Measurements from ENCODE around the gene GNAL.

The GNAL gene

DNA sequence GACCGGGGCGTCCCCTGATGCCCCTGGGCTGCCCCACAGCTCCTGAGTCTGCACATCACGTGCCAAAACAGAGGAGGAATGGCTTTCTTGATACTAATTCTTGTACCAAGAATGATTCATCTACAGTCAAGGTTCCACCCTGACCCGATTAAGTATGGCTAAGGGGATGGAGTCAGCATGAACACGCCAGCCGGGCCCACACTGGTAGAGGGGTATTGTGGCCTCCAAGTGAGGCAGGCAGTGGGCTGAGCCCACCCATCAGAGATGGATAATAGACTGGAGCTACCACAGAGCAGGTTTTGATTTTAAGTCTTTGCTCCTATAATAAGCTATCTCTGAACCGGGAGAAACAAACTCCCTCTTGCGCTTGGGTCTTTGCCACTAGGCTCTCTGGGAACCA lies 17.9 kb upstream of the GNAL start (continued):
- TF ChIP-seq ZNF155 (tag by site-specific recombination; IDR thresholded peaks at IDR 0.05) (no peak), GFI1B (tag by site-specific recombination; IDR thresholded peaks at IDR 0.05) (no peak), ZNF114 (tag by site-specific recombination; IDR thresholded peaks at IDR 0.05) (no peak)

GRCh38 chr18:11672198-11672597 lies 16.9 kb upstream of the GNAL start:
- POLR2A ChIA-PET: no interaction called here
- H3K27ac ChIP-seq (ENCODE audit: extremely low read depth, low read depth, low read length): no peak overlapping the region
- no peaks in the 10 kb centered on the region for H3K36me3 ChIP-seq (ENCODE audit: control insufficient read depth in 2 of 2, insufficient read depth in 1 of 2, low read length in 2 of 2)
- CTCF ChIA-PET: interaction anchor here (0.7 kb wide), 1 partner anchor 92 kb away, joined by 3 read pairs; no protein-coding TSS in a partner anchor
- no peaks in the 10 kb centered on the region; the same call in 1 of the 2 replicates for H3K4me1 ChIP-seq (ENCODE audit: control insufficient read depth, insufficient read depth, low read length)
- H3K4me3 ChIP-seq (ENCODE audit: low read depth, low read length): no peak overlapping the region
- H3K9me3 ChIP-seq (ENCODE audit: control insufficient read depth, insufficient read depth, low read depth, low read length): no peaks in the 10 kb centered on the region
- TF ChIP-seq BCL11B (tag by site-specific recombination; IDR thresholded peaks at IDR 0.05; ENCODE audit: low read depth) (no peak), ZNF23 (tag by site-specific recombination; IDR thresholded peaks at IDR 0.05; ENCODE audit: borderline replicate concordance) (no peak), ZBTB21 (tag by site-specific recombination; IDR thresholded peaks at IDR 0.05) (no peak), ZNF561 (tag by site-specific recombination; IDR thresholded peaks at IDR 0.05; ENCODE audit: borderline replicate concordance) (no peak), ZNF423 (tag by site-specific recombination; IDR thresholded peaks at IDR 0.05) (no peak), ZBTB44 (tag by site-specific recombination; IDR thresholded peaks at IDR 0.05) (no peak), ZNF350 (tag by site-specific recombination; IDR thresholded peaks at IDR 0.05) (no peak), ZNF16 (tag by site-specific recombination; IDR thresholded peaks at IDR 0.05; ENCODE audit: low read depth) (no peak), ZNF302 (tag by site-specific recombination; IDR thresholded peaks at IDR 0.05; ENCODE audit: low read depth) (no peak), ZNF221 (tag by site-specific recombination; IDR thresholded peaks at IDR 0.05; ENCODE audit: borderline replicate concordance) (no peak), PRDM6 (tag by site-specific recombination; IDR thresholded peaks at IDR 0.05) (no peak), ZNF341 (tag by site-specific recombination; IDR thresholded peaks at IDR 0.05; ENCODE audit: low read depth) (no peak), PRDM1 (tag by site-specific recombination; IDR thresholded peaks at IDR 0.05) (no peak)
- TF ChIP-seq, protein P1, sequence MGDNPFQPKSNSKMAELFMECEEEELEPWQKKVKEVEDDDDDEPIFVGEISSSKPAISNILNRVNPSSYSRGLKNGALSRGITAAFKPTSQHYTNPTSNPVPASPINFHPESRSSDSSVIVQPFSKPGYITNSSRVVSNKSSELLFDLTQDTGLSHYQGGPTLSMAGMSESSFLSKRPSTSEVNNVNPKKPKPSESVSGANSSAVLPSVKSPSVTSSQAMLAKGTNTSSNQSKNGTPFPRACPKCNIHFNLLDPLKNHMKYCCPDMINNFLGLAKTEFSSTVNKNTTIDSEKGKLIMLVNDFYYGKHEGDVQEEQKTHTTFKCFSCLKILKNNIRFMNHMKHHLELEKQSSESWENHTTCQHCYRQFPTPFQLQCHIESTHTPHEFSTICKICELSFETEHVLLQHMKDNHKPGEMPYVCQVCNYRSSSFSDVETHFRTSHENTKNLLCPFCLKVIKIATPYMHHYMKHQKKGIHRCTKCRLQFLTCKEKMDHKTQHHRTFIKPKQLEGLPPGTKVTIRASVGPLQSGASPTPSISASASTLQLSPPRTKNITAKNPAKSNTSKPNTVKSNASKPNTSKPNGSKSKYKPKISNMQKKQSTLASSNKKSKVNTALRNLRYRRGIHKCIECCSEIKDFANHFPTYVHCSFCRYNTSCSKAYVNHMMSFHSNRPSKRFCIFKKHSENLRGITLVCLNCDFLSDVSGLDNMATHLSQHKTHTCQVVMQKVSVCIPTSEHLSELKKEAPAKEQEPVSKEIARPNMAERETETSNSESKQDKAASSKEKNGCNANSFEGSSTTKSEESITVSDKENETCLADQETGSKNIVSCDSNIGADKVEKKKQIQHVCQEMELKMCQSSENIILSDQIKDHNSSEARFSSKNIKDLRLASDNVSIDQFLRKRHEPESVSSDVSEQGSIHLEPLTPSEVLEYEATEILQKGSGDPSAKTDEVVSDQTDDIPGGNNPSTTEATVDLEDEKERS (tag by site-specific recombination; IDR thresholded peaks at IDR 0.05): no peak

DNA sequence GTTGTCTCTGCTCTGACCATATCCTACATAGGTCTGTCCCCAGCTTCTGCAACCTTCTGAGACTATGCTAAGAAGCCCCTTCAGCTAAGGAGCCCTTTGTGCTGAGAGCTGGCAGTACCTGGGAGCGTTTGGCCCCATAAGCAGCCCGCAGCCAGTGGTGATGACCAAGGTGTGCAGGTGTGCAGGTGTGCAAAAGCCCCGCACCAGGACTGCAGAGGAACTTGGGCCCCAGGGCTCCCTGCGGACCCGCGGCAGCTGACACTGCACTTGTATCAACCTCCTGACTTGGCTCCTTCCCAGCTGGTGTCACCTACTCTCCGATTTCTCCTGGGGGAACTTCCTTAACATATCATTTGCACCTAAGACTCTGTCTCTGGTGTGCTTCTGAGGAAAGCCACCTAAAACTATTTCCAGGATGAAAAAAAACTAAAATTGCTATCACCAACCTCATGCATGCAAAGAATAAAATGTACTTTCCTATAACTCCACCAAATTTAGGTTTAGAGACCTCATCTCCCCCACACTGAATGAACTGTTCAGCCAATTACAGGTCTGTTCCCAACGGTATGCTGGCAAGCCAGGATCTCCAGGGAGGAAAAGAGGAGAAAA lies 16.1 kb upstream of the GNAL start:
- Histone ChIP-seq H3K36me3 (ENCODE audit: control insufficient read depth in 2 of 2, insufficient read depth in 1 of 2, low read length in 2 of 2) (no peaks in the 10 kb centered on the region), H3K9me3 (ENCODE audit: control insufficient read depth, insufficient read depth, low read depth, low read length) (no peaks in the 10 kb centered on the region), H3K4me3 (ENCODE audit: low read depth, low read length) (no peak overlapping the region), H3K27ac (ENCODE audit: extremely low read depth, low read depth, low read length) (no peak overlapping the region), H3K4me1 (ENCODE audit: control insufficient read depth, insufficient read depth, low read length) (no peaks in the 10 kb centered on the region; the same call in 1 of the 2 replicates)
- TF ChIP-seq ZNF391 (tag by site-specific recombination; IDR thresholded peaks at IDR 0.05; ENCODE audit: borderline replicate concordance, low read depth) (no peak), ZNF654 (tag by site-specific recombination; IDR thresholded peaks at IDR 0.05; ENCODE audit: low read depth) (no peak), PRDM10 (tag by site-specific recombination; IDR thresholded peaks at IDR 0.05) (peak; percentile 95), ZNF707 (tag by site-specific recombination; IDR thresholded peaks at IDR 0.05) (no peak)
- ChIA-PET POLR2A (no interaction called here), CTCF (interaction anchor here (0.7 to 1.5 kb wide), 2 partner anchors 14 to 329 kb away, joined by 3 to 5 read pairs; no protein-coding TSS in a partner anchor)

Measured in HEK293 (cell line).